GM23338 (cell line): ENCODE results near the gene MAPKAPK3. TPM values are rescaled to one million over a fixed set of nuclear protein-coding genes. Genes with fewer than 3 reads are reported as not detected.

Experiments
- ATAC-seq: fragments of 200-7000 bp; cut with Tn5 transposase; 3 replicates; pipeline ENCODE4 v1.9.1; 2020
- DNase-seq: peaks from one replicate; pipeline ENCODE4 v3.0.0-alpha.2; 2015; ENCODE audit warnings: low spot score
- H2AFZ ChIP-seq: fragments of 200-600 bp; sonication (generic); 2 replicates; pipeline ENCODE4 v1.8.0; 2016; ENCODE audit warnings: antibody characterized with exemption, mild to moderate bottlenecking, moderate library complexity
- H3F3A ChIP-seq: fragments of 200-600 bp; sonication (generic); replicated peaks from 2 replicates; pipeline ENCODE4 v1.8.0; 2017; ENCODE audit warnings: antibody characterized with exemption, mixed run types, low read depth
- H3K27ac ChIP-seq: fragments of 200-600 bp; sonication (generic); 2 replicates; pipeline ENCODE4 v1.6.1; 2016; ENCODE audit warnings: low read depth
- H3K27me3 ChIP-seq: fragments of 200-600 bp; sonication (generic); 2 replicates; pipeline ENCODE4 v1.8.0; 2016; ENCODE audit warnings: mild to moderate bottlenecking, mixed run types, moderate library complexity; ENCODE audit not compliant: insufficient read depth
- H3K36me3 ChIP-seq: fragments of 200-600 bp; sonication (generic); 2 replicates; pipeline ENCODE4 v1.8.0; 2016; ENCODE audit warnings: mild to moderate bottlenecking; ENCODE audit not compliant: insufficient read depth
- H3K4me1 ChIP-seq: fragments of 200-600 bp; sonication (generic); 2 replicates; pipeline ENCODE4 v1.8.0; 2016; ENCODE audit warnings: mild to moderate bottlenecking, moderate library complexity; ENCODE audit not compliant: insufficient read depth
- H3K4me2 ChIP-seq: fragments of 200-600 bp; sonication (generic); 2 replicates; pipeline ENCODE4 v1.7.1; 2017; ENCODE audit warnings: mixed run types
- H3K4me3 ChIP-seq: fragments of 200-600 bp; sonication (generic); 2 replicates; pipeline ENCODE4 v1.6.1; 2016; ENCODE audit warnings: mixed run types
- H3K79me2 ChIP-seq: fragments of 200-600 bp; sonication (generic); replicated peaks from 2 replicates; pipeline ENCODE4 v1.8.0; 2017; ENCODE audit warnings: mild to moderate bottlenecking; ENCODE audit not compliant: insufficient read depth
- H3K9me2 ChIP-seq: fragments of 200-600 bp; sonication (generic); 2 replicates; pipeline ENCODE4 v1.8.0; 2017; ENCODE audit not compliant: insufficient read depth
- H4K20me1 ChIP-seq: fragments of 200-600 bp; sonication (generic); replicated peaks from 2 replicates; pipeline ENCODE4 v1.8.0; 2017; ENCODE audit warnings: mild to moderate bottlenecking; ENCODE audit not compliant: insufficient read depth
- H3K27ac Mint-ChIP-seq: 2 replicates; pipeline ENCODE4 v1.8.0; 2020; ENCODE audit warnings: inconsistent platforms, mild to moderate bottlenecking, moderate library complexity, mixed read lengths
- H3K27me3 Mint-ChIP-seq: 3 replicates; pipeline ENCODE4 v1.8.0; 2022; ENCODE audit warnings: low read depth, mild to moderate bottlenecking, moderate library complexity, mixed read lengths, inconsistent platforms; ENCODE audit not compliant: insufficient read depth, poor library complexity
- H3K36me3 Mint-ChIP-seq: 3 replicates; pipeline ENCODE4 v1.8.0; 2021; ENCODE audit warnings: low read depth, mild to moderate bottlenecking, inconsistent platforms, moderate library complexity, mixed read lengths
- H3K4me1 Mint-ChIP-seq: 3 replicates; pipeline ENCODE4 v1.8.0; 2020; ENCODE audit warnings: mild to moderate bottlenecking, inconsistent platforms, mixed read lengths
- H3K4me3 Mint-ChIP-seq: 3 replicates; pipeline ENCODE4 v1.8.0; 2021; ENCODE audit warnings: moderate library complexity, mild to moderate bottlenecking, inconsistent platforms, mixed read lengths
- H3K9me3 Mint-ChIP-seq: 3 replicates; pipeline ENCODE4 v1.8.0; 2020; ENCODE audit warnings: moderate library complexity, mild to moderate bottlenecking, inconsistent platforms, mixed read lengths
- CREB1 ChIP-seq: fragments of 250-450 bp; sonication (Bioruptor Pico); IDR thresholded peaks from 2 replicates; pipeline ENCODE4 v1.5.0; 2020; ENCODE audit warnings: low read depth, mild to moderate bottlenecking, moderate library complexity
- ETS1 ChIP-seq: IDR thresholded peaks from 2 replicates; pipeline ENCODE4 v1.6.1; 2016; ENCODE audit warnings: antibody characterized with exemption
- EZH2 ChIP-seq: fragments of 200-600 bp; sonication (generic); IDR thresholded peaks from one replicate; pipeline ENCODE4 v1.8.0; 2017; ENCODE audit warnings: antibody characterized with exemption, mild to moderate bottlenecking, low read depth; ENCODE audit not compliant: unreplicated experiment
- EZH2phosphoT487 ChIP-seq: fragments of 200-600 bp; sonication (generic); IDR thresholded peaks from one replicate; pipeline ENCODE4 v1.8.1; 2018; ENCODE audit warnings: antibody characterized with exemption; ENCODE audit not compliant: unreplicated experiment
- JUNB ChIP-seq: IDR thresholded peaks from one replicate; pipeline ENCODE4 v1.6.1; 2016; ENCODE audit warnings: antibody characterized with exemption; ENCODE audit not compliant: unreplicated experiment
- NANOG ChIP-seq: IDR thresholded peaks from 2 replicates; pipeline ENCODE4 v1.6.1; 2016; ENCODE audit warnings: antibody characterized with exemption, borderline replicate concordance
- POLR2AphosphoS5 ChIP-seq: IDR thresholded peaks from 2 replicates; pipeline ENCODE4 v1.6.1; 2016; ENCODE audit warnings: antibody characterized with exemption, low read depth
- STAT1 ChIP-seq: IDR thresholded peaks from one replicate; pipeline ENCODE4 v1.6.1; 2016; ENCODE audit warnings: antibody characterized with exemption; ENCODE audit not compliant: unreplicated experiment
- ZNF114 ChIP-seq: fragments of 250-450 bp; sonication (Bioruptor Pico); IDR thresholded peaks from 2 replicates; pipeline ENCODE4 v1.5.0; 2020; ENCODE audit warnings: mild to moderate bottlenecking, moderate library complexity
- ZNF331 ChIP-seq: fragments of 250-450 bp; sonication (Bioruptor Pico); IDR thresholded peaks from 2 replicates; pipeline ENCODE4 v1.5.0; 2020; ENCODE audit warnings: low read depth, mild to moderate bottlenecking, moderate library complexity
- polyA plus RNA-seq: library from polyadenylated mRNA; unstranded; fragments of >200 nt; fragmentation: Nextera tagmentation; extraction: Ambion mirVana; gene quantifications from 2 replicates; pipeline ENCODE4 v1.2.1, GENCODE V29; 2016
- total RNA-seq: library from RNA; depleted of rRNA; stranded (reverse); fragments of >200 nt; shearing (Covaris generic); gene quantifications from 2 replicates; pipeline ENCODE4 v1.2.3, GENCODE V29; 2014
- TF ChIP-seq, protein P1 (sequence below), 2 experiments: fragments of 200-600 bp in 1 of 2; sonication (generic) in 1 of 2; conservative IDR thresholded peaks; 2 replicates each; pipeline versions ENCODE4 v1.5.1 to v1.6.1; 2016 to 2017; ENCODE audit warnings: antibody characterized with exemption in 2 of 2, low read depth in 2 of 2, mild to moderate bottlenecking in 2 of 2, moderate library complexity in 1 of 2
- TF ChIP-seq, protein P2 (sequence below): IDR thresholded peaks from one replicate; pipeline ENCODE4 v1.6.1; 2018; ENCODE audit warnings: antibody characterized with exemption; ENCODE audit not compliant: unreplicated experiment
- TF ChIP-seq, protein P3 (sequence below): fragments of 250-450 bp; sonication (Bioruptor Pico); IDR thresholded peaks from 2 replicates; pipeline ENCODE4 v1.5.0; 2020; ENCODE audit warnings: mild to moderate bottlenecking, moderate library complexity

The MAPKAPK3 gene
- total and polyA plus RNA-seq, 2 experiments from 2014 or later = 16.5 to 51.1 TPM

DNA sequence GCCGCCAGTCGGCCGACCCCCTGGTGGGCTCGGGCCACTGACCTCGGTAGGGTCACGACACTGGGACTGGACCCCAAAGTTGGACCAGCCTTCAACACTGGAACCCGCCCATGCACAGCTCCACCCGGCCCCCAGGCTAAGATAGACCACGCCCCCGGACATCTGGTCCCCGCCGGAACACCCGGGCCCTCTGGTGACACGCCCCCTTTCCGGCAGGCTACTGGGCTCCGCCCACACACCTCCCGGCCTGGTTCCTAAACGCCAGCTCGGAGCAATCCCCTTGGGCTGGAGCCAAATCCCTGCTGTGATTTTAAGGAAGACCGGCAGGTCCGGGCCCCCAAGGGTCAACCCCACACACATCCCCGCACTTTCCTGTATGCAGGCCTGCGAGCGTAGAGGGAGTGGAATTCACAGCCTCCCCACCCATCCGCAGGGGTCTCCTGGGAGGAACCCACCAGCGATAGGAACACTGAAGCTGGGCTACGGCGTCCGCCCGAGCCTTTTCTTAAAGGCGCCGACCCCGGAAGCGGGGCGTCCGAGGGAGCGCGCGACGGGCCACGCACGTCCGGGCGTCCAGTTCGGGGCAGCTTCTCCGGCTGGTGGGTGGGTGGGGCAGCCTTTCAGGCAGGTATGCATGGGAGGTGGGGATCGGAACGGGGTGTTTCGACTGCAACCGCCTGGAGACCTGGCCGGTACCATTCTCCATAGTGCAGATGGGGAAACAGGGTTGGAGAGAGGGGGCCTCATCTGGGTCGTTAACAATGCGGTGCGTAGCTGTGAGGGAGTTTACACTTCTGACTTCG is 47.8 kb upstream of the MAPKAPK3 start, which contains the start of gene HEMK1:
Gene HEMK1 (plus strand): TSS at position 576 of the 803 bp plus-strand sequence. CDS start 1,583 bp downstream, outside the sequence.
- H3K27me3 Mint-ChIP-seq = peaks cover 14% of the 10 kb centered on the region
- ATAC-seq = peak; percentile 69
- H3K27ac ChIP-seq = peak within 1 kb of the TSS; percentile 89
- peaks cover 13% of the 10 kb centered on the region; the same call in 1 of the 2 replicates for H3K27me3 ChIP-seq
- DNase-seq = peak; percentile 99
- peak within 1 kb of the TSS; percentile 94 for H3K27ac Mint-ChIP-seq
- H3K4me1 Mint-ChIP-seq = peaks cover 11% of the 10 kb centered on the region; the same call in 2 of the 3 replicates
- peaks cover 3% of the 10 kb centered on the region; the same call in 1 of the 3 replicates for H3K36me3 Mint-ChIP-seq
- no peaks in the 10 kb centered on the region for H3K9me3 Mint-ChIP-seq
- H3K4me3 ChIP-seq = peak within 1 kb of the TSS; percentile 96
- no peaks in the 10 kb centered on the region for H4K20me1 ChIP-seq
- H3K4me3 Mint-ChIP-seq = peak within 1 kb of the TSS; percentile 97
- peak within 1 kb of the TSS; percentile 97 for H3K4me2 ChIP-seq
- H3F3A ChIP-seq = peaks cover 20% of the 10 kb centered on the region
- peak within 1 kb of the TSS; percentile 99 for H2AFZ ChIP-seq
- TF ChIP-seq JUNB (no peak), ZNF114 (CRISPR knock-in tag) (no peak), ETS1 (peak; percentile 82), POLR2AphosphoS5 (peak; percentile 76), STAT1 (no peak), EZH2 (no peak), EZH2phosphoT487 (no peak), CREB1 (peak; percentile 90), ZNF331 (no peak), NANOG (no peak)
- TF ChIP-seq, protein P1, sequence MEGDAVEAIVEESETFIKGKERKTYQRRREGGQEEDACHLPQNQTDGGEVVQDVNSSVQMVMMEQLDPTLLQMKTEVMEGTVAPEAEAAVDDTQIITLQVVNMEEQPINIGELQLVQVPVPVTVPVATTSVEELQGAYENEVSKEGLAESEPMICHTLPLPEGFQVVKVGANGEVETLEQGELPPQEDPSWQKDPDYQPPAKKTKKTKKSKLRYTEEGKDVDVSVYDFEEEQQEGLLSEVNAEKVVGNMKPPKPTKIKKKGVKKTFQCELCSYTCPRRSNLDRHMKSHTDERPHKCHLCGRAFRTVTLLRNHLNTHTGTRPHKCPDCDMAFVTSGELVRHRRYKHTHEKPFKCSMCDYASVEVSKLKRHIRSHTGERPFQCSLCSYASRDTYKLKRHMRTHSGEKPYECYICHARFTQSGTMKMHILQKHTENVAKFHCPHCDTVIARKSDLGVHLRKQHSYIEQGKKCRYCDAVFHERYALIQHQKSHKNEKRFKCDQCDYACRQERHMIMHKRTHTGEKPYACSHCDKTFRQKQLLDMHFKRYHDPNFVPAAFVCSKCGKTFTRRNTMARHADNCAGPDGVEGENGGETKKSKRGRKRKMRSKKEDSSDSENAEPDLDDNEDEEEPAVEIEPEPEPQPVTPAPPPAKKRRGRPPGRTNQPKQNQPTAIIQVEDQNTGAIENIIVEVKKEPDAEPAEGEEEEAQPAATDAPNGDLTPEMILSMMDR (conservative IDR thresholded peaks at IDR 0.05; ENCODE audit: low read depth in 2 of 2) = no peak
- TF ChIP-seq, protein P2, sequence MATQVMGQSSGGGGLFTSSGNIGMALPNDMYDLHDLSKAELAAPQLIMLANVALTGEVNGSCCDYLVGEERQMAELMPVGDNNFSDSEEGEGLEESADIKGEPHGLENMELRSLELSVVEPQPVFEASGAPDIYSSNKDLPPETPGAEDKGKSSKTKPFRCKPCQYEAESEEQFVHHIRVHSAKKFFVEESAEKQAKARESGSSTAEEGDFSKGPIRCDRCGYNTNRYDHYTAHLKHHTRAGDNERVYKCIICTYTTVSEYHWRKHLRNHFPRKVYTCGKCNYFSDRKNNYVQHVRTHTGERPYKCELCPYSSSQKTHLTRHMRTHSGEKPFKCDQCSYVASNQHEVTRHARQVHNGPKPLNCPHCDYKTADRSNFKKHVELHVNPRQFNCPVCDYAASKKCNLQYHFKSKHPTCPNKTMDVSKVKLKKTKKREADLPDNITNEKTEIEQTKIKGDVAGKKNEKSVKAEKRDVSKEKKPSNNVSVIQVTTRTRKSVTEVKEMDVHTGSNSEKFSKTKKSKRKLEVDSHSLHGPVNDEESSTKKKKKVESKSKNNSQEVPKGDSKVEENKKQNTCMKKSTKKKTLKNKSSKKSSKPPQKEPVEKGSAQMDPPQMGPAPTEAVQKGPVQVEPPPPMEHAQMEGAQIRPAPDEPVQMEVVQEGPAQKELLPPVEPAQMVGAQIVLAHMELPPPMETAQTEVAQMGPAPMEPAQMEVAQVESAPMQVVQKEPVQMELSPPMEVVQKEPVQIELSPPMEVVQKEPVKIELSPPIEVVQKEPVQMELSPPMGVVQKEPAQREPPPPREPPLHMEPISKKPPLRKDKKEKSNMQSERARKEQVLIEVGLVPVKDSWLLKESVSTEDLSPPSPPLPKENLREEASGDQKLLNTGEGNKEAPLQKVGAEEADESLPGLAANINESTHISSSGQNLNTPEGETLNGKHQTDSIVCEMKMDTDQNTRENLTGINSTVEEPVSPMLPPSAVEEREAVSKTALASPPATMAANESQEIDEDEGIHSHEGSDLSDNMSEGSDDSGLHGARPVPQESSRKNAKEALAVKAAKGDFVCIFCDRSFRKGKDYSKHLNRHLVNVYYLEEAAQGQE = no peak
- TF ChIP-seq, protein P3, sequence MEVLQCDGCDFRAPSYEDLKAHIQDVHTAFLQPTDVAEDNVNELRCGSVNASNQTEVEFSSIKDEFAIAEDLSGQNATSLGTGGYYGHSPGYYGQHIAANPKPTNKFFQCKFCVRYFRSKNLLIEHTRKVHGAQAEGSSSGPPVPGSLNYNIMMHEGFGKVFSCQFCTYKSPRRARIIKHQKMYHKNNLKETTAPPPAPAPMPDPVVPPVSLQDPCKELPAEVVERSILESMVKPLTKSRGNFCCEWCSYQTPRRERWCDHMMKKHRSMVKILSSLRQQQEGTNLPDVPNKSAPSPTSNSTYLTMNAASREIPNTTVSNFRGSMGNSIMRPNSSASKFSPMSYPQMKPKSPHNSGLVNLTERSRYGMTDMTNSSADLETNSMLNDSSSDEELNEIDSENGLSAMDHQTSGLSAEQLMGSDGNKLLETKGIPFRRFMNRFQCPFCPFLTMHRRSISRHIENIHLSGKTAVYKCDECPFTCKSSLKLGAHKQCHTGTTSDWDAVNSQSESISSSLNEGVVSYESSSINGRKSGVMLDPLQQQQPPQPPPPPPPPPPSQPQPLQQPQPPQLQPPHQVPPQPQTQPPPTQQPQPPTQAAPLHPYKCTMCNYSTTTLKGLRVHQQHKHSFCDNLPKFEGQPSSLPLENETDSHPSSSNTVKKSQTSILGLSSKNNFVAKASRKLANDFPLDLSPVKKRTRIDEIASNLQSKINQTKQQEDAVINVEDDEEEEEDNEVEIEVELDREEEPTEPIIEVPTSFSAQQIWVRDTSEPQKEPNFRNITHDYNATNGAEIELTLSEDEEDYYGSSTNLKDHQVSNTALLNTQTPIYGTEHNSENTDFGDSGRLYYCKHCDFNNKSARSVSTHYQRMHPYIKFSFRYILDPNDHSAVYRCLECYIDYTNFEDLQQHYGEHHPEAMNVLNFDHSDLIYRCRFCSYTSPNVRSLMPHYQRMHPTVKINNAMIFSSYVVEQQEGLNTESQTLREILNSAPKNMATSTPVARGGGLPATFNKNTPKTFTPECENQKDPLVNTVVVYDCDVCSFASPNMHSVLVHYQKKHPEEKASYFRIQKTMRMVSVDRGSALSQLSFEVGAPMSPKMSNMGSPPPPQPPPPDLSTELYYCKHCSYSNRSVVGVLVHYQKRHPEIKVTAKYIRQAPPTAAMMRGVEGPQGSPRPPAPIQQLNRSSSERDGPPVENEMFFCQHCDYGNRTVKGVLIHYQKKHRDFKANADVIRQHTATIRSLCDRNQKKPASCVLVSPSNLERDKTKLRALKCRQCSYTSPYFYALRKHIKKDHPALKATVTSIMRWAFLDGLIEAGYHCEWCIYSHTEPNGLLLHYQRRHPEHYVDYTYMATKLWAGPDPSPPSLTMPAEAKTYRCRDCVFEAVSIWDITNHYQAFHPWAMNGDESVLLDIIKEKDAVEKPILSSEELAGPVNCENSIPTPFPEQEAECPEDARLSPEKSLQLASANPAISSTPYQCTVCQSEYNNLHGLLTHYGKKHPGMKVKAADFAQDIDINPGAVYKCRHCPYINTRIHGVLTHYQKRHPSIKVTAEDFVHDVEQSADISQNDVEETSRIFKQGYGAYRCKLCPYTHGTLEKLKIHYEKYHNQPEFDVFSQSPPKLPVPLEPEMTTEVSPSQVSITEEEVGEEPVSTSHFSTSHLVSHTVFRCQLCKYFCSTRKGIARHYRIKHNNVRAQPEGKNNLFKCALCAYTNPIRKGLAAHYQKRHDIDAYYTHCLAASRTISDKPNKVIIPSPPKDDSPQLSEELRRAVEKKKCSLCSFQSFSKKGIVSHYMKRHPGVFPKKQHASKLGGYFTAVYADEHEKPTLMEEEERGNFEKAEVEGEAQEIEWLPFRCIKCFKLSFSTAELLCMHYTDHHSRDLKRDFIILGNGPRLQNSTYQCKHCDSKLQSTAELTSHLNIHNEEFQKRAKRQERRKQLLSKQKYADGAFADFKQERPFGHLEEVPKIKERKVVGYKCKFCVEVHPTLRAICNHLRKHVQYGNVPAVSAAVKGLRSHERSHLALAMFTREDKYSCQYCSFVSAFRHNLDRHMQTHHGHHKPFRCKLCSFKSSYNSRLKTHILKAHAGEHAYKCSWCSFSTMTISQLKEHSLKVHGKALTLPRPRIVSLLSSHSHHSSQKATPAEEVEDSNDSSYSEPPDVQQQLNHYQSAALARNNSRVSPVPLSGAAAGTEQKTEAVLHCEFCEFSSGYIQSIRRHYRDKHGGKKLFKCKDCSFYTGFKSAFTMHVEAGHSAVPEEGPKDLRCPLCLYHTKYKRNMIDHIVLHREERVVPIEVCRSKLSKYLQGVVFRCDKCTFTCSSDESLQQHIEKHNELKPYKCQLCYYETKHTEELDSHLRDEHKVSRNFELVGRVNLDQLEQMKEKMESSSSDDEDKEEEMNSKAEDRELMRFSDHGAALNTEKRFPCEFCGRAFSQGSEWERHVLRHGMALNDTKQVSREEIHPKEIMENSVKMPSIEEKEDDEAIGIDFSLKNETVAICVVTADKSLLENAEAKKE (CRISPR knock-in tag) = no peak
- H3K36me3 ChIP-seq = no peaks in the 10 kb centered on the region
- H3K9me2 ChIP-seq = no peaks in the 10 kb centered on the region
- H3K4me1 ChIP-seq = no peaks in the 10 kb centered on the region; the same call in 1 of the 2 replicates
- peaks cover 7% of the 10 kb centered on the region; the same call in 1 of the 2 replicates for H3K79me2 ChIP-seq
